Body of pancreas (tissue), 4 donors: Measurements from ENCODE around the gene CHIT1.

ENCODE experiments used
- POLR2A ChIP-seq, 3 donors: fragments of 450-650 bp; IDR thresholded peaks; one replicate each; pipeline ENCODE4 v1.6.1; 2016; ENCODE audit warnings: antibody characterized with exemption in 3 of 3, mild to moderate bottlenecking in 2 of 3
- TF ChIP-seq, protein P1 (sequence below), 7 experiments: fragments of 450-650 bp in 4 of 7; fragments of 200-600 bp in 3 of 7; sonication (generic) in 3 of 7; IDR thresholded peaks; one replicate each; pipeline ENCODE4 v1.5.1; 2016 to 2019; ENCODE audit warnings: antibody characterized with exemption in 7 of 7

- TF ChIP-seq, protein P1, sequence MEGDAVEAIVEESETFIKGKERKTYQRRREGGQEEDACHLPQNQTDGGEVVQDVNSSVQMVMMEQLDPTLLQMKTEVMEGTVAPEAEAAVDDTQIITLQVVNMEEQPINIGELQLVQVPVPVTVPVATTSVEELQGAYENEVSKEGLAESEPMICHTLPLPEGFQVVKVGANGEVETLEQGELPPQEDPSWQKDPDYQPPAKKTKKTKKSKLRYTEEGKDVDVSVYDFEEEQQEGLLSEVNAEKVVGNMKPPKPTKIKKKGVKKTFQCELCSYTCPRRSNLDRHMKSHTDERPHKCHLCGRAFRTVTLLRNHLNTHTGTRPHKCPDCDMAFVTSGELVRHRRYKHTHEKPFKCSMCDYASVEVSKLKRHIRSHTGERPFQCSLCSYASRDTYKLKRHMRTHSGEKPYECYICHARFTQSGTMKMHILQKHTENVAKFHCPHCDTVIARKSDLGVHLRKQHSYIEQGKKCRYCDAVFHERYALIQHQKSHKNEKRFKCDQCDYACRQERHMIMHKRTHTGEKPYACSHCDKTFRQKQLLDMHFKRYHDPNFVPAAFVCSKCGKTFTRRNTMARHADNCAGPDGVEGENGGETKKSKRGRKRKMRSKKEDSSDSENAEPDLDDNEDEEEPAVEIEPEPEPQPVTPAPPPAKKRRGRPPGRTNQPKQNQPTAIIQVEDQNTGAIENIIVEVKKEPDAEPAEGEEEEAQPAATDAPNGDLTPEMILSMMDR (IDR thresholded peaks at IDR 0.05), result no peak
- no peak for TF ChIP-seq POLR2A (IDR thresholded peaks at IDR 0.05)
Observed at GRCh38 chr1:203186446-203187303, 42.8 kb downstream of the CHIT1 start, which contains the start of gene CHI3L1.
